Activated CD4-positive, alpha-beta T cell treated with anti-CD3 and anti-CD28 coated beads, Interleukin-2, Interleukin-4, amounts not matched to agents 100 ng/mL and 50 ng/mL, durations not matched to agents 16 hours and 8 hours (primary cell): ENCODE measurements around the gene GPC1.
A peak's percentile ranks its signal among the peaks of the same experiment; 100 is the strongest.

Source experiments
- DNase-seq: peaks from one replicate; pipeline ENCODE4 v3.0.0-alpha.2; 2020; ENCODE audit warnings: low spot score

Gene GPC1

GRCh38 chr2:240500561-240501423 lies 65.3 kb downstream of the GPC1 start:
- DNase-seq: no peak

- DNase-seq: no peak
Observed at GRCh38 chr2:240501531-240501991, 66.1 kb downstream of the GPC1 start.

DNA sequence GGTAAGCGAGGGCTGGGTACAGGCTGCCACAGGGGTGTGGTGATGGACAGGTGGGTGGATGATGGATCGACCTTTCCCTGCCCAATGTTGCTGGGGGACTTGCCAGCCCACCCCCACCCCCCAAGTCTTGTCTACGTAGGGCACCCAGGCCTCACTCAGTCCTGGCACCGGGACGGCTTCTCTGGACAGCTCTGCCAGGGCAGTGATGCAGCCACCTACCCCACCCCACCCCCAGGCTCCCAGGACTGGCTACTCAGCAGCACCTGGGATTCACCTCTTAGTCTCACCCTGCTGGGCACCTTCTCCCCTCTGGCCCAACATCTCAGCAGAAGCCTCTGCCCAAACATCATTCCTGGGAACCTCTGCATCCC lies 66.6 kb downstream of the GPC1 start:
- DNase-seq: no peak

- no peak for DNase-seq
Observed at GRCh38 chr2:240502430-240503121, 67.1 kb downstream of the GPC1 start.

DNA sequence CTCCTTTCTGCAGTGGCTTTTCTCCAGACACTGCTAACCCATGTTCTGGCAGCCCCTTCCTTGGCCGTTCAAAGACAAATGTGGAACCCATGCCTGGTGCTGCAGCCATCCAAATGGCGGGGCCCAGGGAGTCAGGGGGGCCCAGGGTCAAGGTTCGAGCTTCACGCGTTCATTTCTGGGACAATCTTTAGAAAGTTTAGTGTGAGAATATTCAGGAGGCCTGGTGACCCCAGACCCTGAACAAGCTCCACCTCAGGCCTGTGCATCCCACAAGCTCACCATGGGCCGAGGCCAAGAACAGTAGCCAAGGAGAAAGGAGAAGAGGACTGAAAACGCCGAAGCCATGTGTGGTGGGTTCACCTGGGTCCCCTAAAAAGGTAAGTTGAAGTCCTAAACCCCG lies 67.9 kb downstream of the GPC1 start:
- no peak for DNase-seq

DNA sequence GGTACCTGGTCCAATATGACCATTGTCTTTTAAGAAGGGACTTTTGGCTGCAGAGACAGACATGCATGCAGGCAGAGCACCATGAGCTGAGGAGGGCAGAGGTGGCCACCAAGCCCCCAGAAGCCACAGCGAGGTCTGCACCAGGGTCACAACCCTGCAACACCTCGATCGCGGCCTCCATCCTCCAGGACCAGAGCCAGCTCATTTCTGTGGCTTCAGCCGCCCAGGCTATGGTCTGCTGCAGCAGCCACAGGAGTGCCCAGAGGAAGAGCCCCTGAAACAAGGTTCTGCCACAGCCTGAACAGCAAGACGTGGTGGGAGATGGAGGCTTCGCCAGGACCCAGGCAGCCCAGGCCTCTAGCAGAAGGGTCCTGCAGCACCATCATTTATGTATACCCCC lies 68.4 kb downstream of the GPC1 start:
- DNase-seq: no peak

DNA sequence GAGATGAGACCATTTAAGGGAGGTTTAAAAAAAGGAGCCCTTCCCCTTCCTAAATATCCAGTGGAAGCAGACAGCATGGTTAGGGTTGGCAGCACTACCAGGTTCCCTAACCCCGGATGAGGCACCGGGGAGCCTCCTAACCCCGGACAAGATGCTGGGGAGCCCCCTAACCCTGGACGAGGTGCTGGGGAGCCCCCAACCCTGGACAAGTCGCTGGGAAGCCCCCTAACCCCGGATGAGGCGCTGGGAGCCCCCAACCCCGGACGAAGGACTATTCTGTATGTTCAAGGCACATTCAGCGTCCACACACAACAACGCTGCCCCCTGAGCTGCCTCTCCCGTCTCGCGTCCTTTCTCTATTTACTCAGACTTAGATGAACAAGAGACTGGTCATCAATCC lies 70.4 kb downstream of the GPC1 start:
- DNase-seq: no peak

DNA sequence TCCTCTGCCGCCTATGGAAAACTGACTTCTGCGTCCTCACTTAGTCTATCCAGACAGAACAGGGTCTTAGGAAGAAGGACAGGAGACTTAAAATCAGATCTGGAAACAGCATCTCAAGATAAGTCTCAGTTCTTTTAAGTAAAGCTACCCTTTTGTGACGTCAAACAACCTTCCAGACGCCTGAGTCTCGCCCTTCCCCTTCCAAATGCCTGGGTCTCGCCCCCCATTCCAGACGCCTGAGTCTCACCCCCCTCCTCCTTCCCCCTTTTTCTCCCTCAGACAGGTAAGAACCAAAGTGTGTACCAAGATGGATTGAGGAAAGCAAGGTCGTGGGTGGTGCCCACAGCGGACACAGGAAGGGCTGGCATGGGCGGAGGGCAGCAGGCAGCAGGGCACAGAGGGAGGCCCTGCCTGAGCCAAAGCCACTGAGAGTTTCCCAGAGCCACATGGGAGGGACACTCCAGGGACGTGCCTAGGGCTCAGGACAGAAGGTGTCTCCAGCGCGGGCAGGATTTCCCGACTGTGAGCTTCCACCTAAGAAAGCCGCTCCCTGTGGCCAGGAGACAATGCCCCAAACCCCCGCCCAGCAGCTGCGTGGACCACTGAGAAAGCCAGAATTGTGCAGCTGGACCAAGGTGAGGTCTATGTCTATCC lies 71.1 kb downstream of the GPC1 start:
- DNase-seq: no peak

DNA sequence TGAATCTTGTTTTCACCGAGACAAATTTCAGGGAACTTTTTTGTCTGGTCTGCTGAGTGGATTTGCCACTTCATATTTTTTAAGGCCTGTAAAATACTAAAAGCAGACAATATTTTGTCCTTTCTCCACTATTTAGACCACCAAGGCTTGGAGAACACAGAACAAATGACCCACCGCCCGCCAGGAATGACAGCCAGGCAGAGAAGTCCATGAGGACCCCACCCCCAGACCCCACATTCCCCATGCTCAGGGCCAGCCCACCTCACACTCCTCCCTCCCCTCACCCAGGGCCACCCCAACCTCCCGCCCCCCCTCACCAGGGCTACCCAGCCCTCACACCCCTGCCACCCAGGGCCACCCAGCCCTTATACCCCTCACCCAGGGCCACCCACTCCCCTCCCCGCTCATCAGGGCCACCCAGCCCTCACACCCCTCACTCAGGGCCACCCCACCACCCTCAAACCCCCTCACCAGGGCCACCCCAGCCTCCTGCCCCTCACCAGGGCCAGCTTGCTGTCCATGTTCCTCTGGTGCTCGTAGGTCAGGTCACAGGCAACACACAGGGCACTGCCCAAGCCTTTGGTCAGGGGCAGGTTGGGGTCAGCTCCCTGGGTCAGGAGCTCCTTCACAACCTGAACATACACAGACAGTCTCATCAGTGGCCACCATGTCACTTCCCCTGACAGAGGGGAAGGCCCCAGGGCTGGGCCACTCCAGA lies 71.8 kb downstream of the GPC1 start:
- DNase-seq: no peak

DNA sequence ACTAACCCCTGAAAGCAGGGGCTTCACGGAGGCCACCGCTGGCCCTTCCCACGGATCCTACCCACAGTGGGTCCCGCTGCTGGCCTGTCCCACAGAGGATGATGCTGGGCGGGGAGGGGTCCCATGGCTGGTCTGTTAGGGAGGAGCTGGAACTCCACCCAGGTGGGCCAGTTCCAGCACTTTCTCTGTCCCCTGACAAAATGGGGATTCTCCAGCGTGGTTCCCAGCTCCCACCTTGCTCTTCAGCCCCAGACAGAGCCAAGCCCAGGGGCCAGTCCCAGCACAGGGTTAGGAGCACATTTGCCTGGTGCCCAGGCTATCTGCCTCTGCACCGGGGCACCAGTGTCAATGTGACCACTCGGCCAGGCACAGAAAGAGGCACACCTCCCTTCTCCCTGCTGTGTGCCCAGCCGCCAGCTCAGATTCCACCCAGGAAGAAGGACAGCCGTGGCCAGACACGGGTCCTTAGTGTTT lies 72.4 kb downstream of the GPC1 start:
- no peak for DNase-seq

GRCh38 chr2:240508832-240509545 lies 73.5 kb downstream of the GPC1 start:
- DNase-seq: no peak

GRCh38 chr2:240509667-240510512 lies 74.4 kb downstream of the GPC1 start:
- no peak for DNase-seq

DNA sequence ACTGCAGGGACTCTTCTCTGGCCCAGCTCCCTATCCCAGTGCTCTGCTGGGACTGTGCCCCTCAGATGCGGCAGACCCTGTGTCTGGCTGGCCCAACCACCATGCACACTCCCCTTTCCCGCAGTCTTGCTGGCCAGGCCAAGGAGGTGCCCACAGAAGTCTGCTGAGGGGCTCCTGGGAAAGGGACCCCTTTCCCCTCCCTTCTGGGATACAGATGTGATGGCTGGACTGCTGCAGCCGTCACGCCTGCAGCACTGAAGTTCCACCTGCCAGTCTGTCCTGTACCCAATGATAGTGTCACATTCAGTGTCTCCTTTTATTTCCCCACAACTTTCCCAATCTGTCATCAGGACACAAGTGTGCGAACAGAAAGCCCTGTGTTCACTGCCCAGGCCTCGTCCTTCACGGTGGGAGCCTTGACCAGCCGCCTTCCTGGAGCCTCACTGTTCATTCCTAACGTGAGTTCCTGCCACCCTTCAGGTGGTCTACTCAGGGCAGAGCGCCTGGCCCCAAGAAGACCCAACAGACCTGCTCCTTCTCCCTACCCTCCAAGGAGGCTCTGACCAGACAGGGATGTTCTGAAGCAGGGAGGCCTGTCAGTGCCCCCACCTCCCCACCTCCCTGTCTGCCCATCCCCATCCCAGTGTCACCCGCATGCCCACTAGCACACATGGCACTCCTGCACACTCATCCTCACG lies 75.2 kb downstream of the GPC1 start:
- no peak for DNase-seq

- DNase-seq: no peak
Observed at GRCh38 chr2:240511351-240512108, 76.1 kb downstream of the GPC1 start.

DNA sequence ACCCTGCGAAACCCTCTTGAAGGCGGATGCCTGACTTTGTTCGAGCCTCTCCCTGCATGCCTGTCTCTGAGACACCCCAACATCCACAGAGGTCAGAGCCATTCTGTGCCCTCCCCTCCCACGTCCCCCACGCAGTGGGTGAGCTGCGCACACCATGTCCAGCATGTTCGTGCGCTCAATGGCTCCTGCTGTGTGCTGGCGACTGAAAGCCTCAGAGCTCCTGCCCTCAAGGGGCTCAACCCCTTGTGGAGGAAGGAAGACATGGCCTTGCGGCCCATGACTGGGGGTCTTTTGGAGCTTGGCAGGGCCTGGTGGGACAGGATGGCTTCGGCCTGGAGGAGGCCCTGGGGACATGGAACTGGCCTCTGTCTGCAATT lies 76.6 kb downstream of the GPC1 start:
- DNase-seq: no peak

GRCh38 chr2:240512666-240513535 lies 77.4 kb downstream of the GPC1 start:
- no peak for DNase-seq

- DNase-seq: peak; percentile 88
Observed at GRCh38 chr2:240513549-240514287, 78.3 kb downstream of the GPC1 start.

- DNase-seq: no peak
Observed at GRCh38 chr2:240514631-240515030, 79.2 kb downstream of the GPC1 start.
